ENCODE measurements around the gene DDX52. TPM values are rescaled to one million over a fixed set of nuclear protein-coding genes. Genes with fewer than 3 reads are reported as not detected.

DDX52 gene
- total and polyA plus RNA-seq, 4 donors: 6.5 to 25.2 (median 13.1) TPM

DNA sequence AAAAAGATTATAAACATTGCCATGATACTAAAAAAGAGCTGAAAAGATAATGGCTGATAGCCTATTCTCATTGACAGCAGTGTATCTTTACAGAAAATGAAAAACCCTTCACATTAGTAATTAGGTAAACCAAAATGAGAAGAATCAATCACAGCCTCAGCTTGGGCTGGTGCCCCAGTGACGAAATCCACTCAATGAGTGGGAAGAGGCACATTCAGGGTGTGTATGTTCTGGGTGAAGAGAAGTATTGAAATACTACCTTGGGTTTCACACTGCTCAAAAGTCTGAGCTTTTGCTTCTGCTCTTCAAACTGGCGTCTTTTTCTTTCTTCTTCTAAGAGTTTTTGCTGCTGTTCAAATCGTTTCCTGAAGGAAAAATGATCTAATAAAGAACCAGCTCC is 58.2 kb downstream of the DDX52 start:
- WGBS, 2 donors: 90 to 91% methylated on average over 3 of the region's 3 CpGs
- Histone ChIP-seq H3K27ac (ENCODE audit: low read depth in 1 of 2, low read length in 2 of 2) (no peak overlapping the region), H3K27me3 (ENCODE audit: control insufficient read depth in 1 of 2, insufficient read depth in 2 of 2, low read length in 1 of 2) (no peaks in the 10 kb centered on the region), H3K36me3 (ENCODE audit: control insufficient read depth in 1 of 2, insufficient read depth in 2 of 2, low read length in 1 of 2) (peaks cover 0 to 2% of the 10 kb centered on the region in 2 donors), H3K9me3 (ENCODE audit: control insufficient read depth, low read length) (no peaks in the 10 kb centered on the region), H3K4me1 (ENCODE audit: control insufficient read depth in 1 of 2, insufficient read depth in 2 of 2, low read length in 2 of 2) (no peaks in the 10 kb centered on the region), H3K4me3 (ENCODE audit: low read length in 2 of 2) (no peak overlapping the region)
- intact Hi-C loops (cut with DNase I): no loop called here
- no peak for DNase-seq
- no peak for ATAC-seq (ENCODE audit: low FRiP score)

DNA sequence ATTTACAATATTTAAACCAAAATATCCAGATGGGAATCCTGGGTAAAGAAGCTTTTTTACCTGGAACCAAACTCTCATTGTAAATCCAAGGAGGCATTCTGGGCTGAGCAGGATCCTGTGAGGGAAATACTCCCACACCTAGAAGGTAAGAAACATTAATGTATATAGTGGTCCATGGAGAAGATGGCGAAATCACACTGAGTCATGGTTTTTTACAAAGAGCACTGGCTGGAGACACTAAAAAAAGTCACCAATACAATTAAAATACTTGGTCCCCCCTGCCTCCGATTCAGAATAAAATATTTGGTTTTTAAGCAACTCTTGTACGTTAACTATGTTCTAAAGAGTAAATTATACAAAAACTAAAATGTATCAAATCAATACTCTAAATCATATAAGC is 67.0 kb downstream of the DDX52 start:
- Histone ChIP-seq H3K4me3 (ENCODE audit: low read length in 2 of 2) (no peak overlapping the region), H3K27me3 (ENCODE audit: control insufficient read depth in 1 of 2, insufficient read depth in 2 of 2, low read length in 1 of 2) (no peaks in the 10 kb centered on the region), H3K27ac (ENCODE audit: low read depth in 1 of 2, low read length in 2 of 2) (no peak overlapping the region), H3K4me1 (ENCODE audit: control insufficient read depth in 1 of 2, insufficient read depth in 2 of 2, low read length in 2 of 2) (no peaks in the 10 kb centered on the region), H3K36me3 (ENCODE audit: control insufficient read depth in 1 of 2, insufficient read depth in 2 of 2, low read length in 1 of 2) (peaks cover 2 to 4% of the 10 kb centered on the region in 2 donors), H3K9me3 (ENCODE audit: control insufficient read depth, low read length) (no peaks in the 10 kb centered on the region)
- intact Hi-C loops (cut with DNase I): no loop called here
- WGBS, 2 donors: 93 to 96% methylated on average over 3 of the region's 3 CpGs
- DNase-seq (no peak), ATAC-seq (ENCODE audit: low FRiP score) (no peak)

GRCh38 chr17:37574427-37574826 is 68.8 kb downstream of the DDX52 start:
- no peaks in the 10 kb centered on the region for H3K27me3 ChIP-seq (ENCODE audit: control insufficient read depth in 1 of 2, insufficient read depth in 2 of 2, low read length in 1 of 2)
- no peaks in the 10 kb centered on the region for H3K9me3 ChIP-seq (ENCODE audit: control insufficient read depth, low read length)
- H3K27ac ChIP-seq (ENCODE audit: low read depth in 1 of 2, low read length in 2 of 2): no peak overlapping the region
- H3K4me1 ChIP-seq (ENCODE audit: control insufficient read depth in 1 of 2, insufficient read depth in 2 of 2, low read length in 2 of 2): no peaks in the 10 kb centered on the region
- no peak for ATAC-seq (ENCODE audit: low FRiP score)
- peaks cover 4% of the 10 kb centered on the region in 2 donors for H3K36me3 ChIP-seq (ENCODE audit: control insufficient read depth in 1 of 2, insufficient read depth in 2 of 2, low read length in 1 of 2)
- DNase-seq: no peak
- no peak overlapping the region for H3K4me3 ChIP-seq (ENCODE audit: low read length in 2 of 2)
- WGBS, 2 donors: 92 to 98% methylated on average over 2 of the region's 2 CpGs
- intact Hi-C loops (cut with DNase I): no loop called here

DNA sequence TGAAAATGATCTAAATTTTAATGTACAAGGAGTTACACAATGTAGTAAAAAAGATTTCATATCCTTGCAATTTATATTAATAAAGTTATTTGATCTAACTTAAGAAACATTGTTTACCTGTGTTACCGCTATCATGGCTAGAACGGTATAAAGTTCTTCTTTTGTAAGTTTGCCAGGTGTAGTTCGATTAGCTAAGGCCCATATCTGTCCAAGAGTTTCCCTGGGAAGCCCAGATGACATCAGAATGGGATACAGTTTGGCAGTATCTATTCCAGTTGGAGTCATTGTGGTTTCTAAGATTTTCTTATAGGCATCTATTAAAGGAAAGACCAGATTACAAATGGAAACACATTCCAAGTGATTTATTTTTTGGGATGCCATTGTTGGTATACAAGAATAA is 71.6 kb downstream of the DDX52 start:
- Histone ChIP-seq H3K4me1 (ENCODE audit: control insufficient read depth in 1 of 2, insufficient read depth in 2 of 2, low read length in 2 of 2) (no peaks in the 10 kb centered on the region), H3K27ac (ENCODE audit: low read depth in 1 of 2, low read length in 2 of 2) (no peak overlapping the region), H3K9me3 (ENCODE audit: control insufficient read depth, low read length) (no peaks in the 10 kb centered on the region), H3K36me3 (ENCODE audit: control insufficient read depth in 1 of 2, insufficient read depth in 2 of 2, low read length in 1 of 2) (peaks cover 5 to 7% of the 10 kb centered on the region in 2 donors), H3K27me3 (ENCODE audit: control insufficient read depth in 1 of 2, insufficient read depth in 2 of 2, low read length in 1 of 2) (no peaks in the 10 kb centered on the region), H3K4me3 (ENCODE audit: low read length in 2 of 2) (no peak overlapping the region)
- intact Hi-C loops (cut with DNase I): no loop called here
- 85 to 89% methylated on average over 3 of the region's 3 CpGs for WGBS, 2 donors
- DNase-seq: no peak
- ATAC-seq (ENCODE audit: low FRiP score): no peak

- Histone ChIP-seq H3K27me3 (ENCODE audit: control insufficient read depth in 1 of 2, insufficient read depth in 2 of 2, low read length in 1 of 2) (no peaks in the 10 kb centered on the region), H3K4me1 (ENCODE audit: control insufficient read depth in 1 of 2, insufficient read depth in 2 of 2, low read length in 2 of 2) (no peaks in the 10 kb centered on the region), H3K9me3 (ENCODE audit: control insufficient read depth, low read length) (no peaks in the 10 kb centered on the region), H3K27ac (ENCODE audit: low read depth in 1 of 2, low read length in 2 of 2) (no peak overlapping the region), H3K36me3 (ENCODE audit: control insufficient read depth in 1 of 2, insufficient read depth in 2 of 2, low read length in 1 of 2) (peaks cover 5 to 7% of the 10 kb centered on the region in 2 donors), H3K4me3 (ENCODE audit: low read length in 2 of 2) (no peak overlapping the region)
- ATAC-seq (ENCODE audit: low FRiP score) (no peak), DNase-seq (no peak)
- 90 to 91% methylated on average over 8 of the region's 8 CpGs for WGBS, 2 donors
- intact Hi-C loops (cut with DNase I): no loop called here
Observed at GRCh38 chr17:37570527-37571093, 72.6 kb downstream of the DDX52 start.

DNA sequence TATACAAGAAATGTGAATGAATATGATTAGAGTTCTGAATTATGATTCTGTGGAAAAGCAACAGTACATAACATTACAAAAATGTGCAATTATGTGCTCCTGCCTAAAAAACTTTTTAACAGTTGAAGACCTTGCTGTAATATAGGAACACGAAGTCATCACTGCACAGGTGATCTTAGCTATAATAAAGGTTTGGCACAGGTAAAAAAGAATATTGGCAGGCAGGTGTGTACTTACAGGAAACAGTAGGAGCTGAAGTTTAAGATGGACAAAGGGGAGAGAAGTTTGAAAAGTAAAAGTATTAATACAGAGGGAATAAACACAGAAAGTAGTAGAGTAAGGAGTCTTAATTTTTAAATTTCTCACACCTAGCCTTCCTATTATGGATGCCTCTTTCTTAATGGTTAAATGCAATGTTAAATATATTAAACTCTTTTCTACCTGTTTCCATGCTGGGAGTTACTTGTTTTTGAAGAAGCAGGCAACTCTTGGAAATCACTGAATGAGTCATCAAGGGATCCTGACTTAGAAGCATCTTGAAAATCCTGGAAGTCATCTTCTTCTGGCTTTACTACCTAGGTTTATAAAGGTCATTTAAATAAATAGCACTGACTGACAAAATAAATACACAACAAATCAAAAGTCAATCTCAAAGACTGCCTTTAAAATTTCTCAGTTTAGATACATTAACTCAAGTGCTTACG is 74.7 kb downstream of the DDX52 start:
- H3K27ac ChIP-seq (ENCODE audit: low read depth in 1 of 2, low read length in 2 of 2): no peak overlapping the region
- H3K4me3 ChIP-seq (ENCODE audit: low read length in 2 of 2): no peak overlapping the region
- H3K9me3 ChIP-seq (ENCODE audit: control insufficient read depth, low read length): no peaks in the 10 kb centered on the region
- no peaks in the 10 kb centered on the region for H3K27me3 ChIP-seq (ENCODE audit: control insufficient read depth in 1 of 2, insufficient read depth in 2 of 2, low read length in 1 of 2)
- 89 to 95% methylated on average over 2 of the region's 2 CpGs for WGBS, 2 donors
- peaks cover 5 to 7% of the 10 kb centered on the region in 2 donors for H3K36me3 ChIP-seq (ENCODE audit: control insufficient read depth in 1 of 2, insufficient read depth in 2 of 2, low read length in 1 of 2)
- intact Hi-C loops (cut with DNase I): no loop called here
- ATAC-seq (ENCODE audit: low FRiP score): no peak
- no peaks in the 10 kb centered on the region for H3K4me1 ChIP-seq (ENCODE audit: control insufficient read depth in 1 of 2, insufficient read depth in 2 of 2, low read length in 2 of 2)
- DNase-seq: no peak

DNA sequence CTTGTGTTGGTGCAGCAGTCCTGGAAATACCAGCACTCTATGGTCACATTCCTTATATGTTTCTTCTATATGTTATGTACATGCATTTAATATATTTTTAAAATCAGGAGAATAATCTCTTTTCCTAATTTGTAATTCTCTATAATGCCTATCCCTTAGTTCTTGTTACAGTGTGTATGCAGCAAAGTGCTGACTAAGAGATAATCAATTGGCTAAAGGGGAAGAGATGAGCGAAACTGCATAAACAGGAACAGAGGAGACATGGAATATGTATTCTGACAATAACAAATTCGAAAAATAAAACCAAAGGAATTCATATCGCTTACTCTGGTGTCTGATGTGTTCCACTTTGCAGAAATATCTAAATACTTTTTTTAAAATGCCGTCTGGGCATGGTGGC is 75.7 kb downstream of the DDX52 start:
- H3K4me3 ChIP-seq (ENCODE audit: low read length in 2 of 2): no peak overlapping the region
- H3K9me3 ChIP-seq (ENCODE audit: control insufficient read depth, low read length): no peaks in the 10 kb centered on the region
- H3K4me1 ChIP-seq (ENCODE audit: control insufficient read depth in 1 of 2, insufficient read depth in 2 of 2, low read length in 2 of 2): no peaks in the 10 kb centered on the region
- no peak overlapping the region for H3K27ac ChIP-seq (ENCODE audit: low read depth in 1 of 2, low read length in 2 of 2)
- no peak for DNase-seq
- H3K27me3 ChIP-seq (ENCODE audit: control insufficient read depth in 1 of 2, insufficient read depth in 2 of 2, low read length in 1 of 2): no peaks in the 10 kb centered on the region
- WGBS, 2 donors: 89 to 90% methylated on average over 4 of the region's 4 CpGs
- intact Hi-C loops (cut with DNase I): no loop called here
- ATAC-seq (ENCODE audit: low FRiP score): no peak
- peaks cover 5 to 7% of the 10 kb centered on the region in 2 donors for H3K36me3 ChIP-seq (ENCODE audit: control insufficient read depth in 1 of 2, insufficient read depth in 2 of 2, low read length in 1 of 2)

DNA sequence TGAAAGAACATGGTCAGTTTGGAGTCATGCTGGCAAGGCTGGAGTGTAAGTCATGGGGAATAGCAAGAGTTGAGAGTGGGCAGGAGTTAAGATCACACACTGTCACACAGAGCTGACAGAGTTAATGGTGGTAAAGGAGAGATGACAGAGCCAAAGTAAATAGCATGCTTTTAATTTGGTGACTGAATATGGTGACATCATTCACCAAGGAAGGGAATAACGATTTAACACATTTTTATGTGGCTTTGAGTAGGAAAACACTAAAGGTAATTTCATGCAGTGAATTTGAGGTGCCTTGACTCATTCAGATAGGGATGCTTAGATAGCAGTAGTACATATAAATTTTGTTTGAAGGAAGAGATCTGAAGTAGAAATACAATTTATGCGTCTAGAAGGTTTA is 76.1 kb downstream of the DDX52 start:
- no peak for ATAC-seq (ENCODE audit: low FRiP score)
- intact Hi-C loops (cut with DNase I): no loop called here
- H3K4me3 ChIP-seq (ENCODE audit: low read length in 2 of 2): no peak overlapping the region
- no peaks in the 10 kb centered on the region for H3K27me3 ChIP-seq (ENCODE audit: control insufficient read depth in 1 of 2, insufficient read depth in 2 of 2, low read length in 1 of 2)
- 39 to 44% methylated on average over 2 of the region's 2 CpGs for WGBS, 2 donors
- no peak overlapping the region for H3K27ac ChIP-seq (ENCODE audit: low read depth in 1 of 2, low read length in 2 of 2)
- peaks cover 5 to 7% of the 10 kb centered on the region in 2 donors for H3K36me3 ChIP-seq (ENCODE audit: control insufficient read depth in 1 of 2, insufficient read depth in 2 of 2, low read length in 1 of 2)
- no peaks in the 10 kb centered on the region for H3K4me1 ChIP-seq (ENCODE audit: control insufficient read depth in 1 of 2, insufficient read depth in 2 of 2, low read length in 2 of 2)
- no peak for DNase-seq
- H3K9me3 ChIP-seq (ENCODE audit: control insufficient read depth, low read length): no peaks in the 10 kb centered on the region

GRCh38 chr17:37564252-37564651 is 79.0 kb downstream of the DDX52 start:
- H3K36me3 ChIP-seq (ENCODE audit: control insufficient read depth in 1 of 2, insufficient read depth in 2 of 2, low read length in 1 of 2): peaks cover 5% of the 10 kb centered on the region in 2 donors
- WGBS, 2 donors: 92 to 93% methylated on average over 3 of the region's 3 CpGs

More at GRCh38 chr17:37564252-37564651, 79.0 kb downstream of the DDX52 start:
- Histone ChIP-seq H3K4me3 (ENCODE audit: low read length in 2 of 2) (no peak overlapping the region), H3K27me3 (ENCODE audit: control insufficient read depth in 1 of 2, insufficient read depth in 2 of 2, low read length in 1 of 2) (no peaks in the 10 kb centered on the region), H3K4me1 (ENCODE audit: control insufficient read depth in 1 of 2, insufficient read depth in 2 of 2, low read length in 2 of 2) (no peaks in the 10 kb centered on the region), H3K9me3 (ENCODE audit: control insufficient read depth, low read length) (no peaks in the 10 kb centered on the region), H3K27ac (ENCODE audit: low read depth in 1 of 2, low read length in 2 of 2) (no peak overlapping the region)
- DNase-seq: no peak
- no peak for ATAC-seq (ENCODE audit: low FRiP score)
- intact Hi-C loops (cut with DNase I): no loop called here
